Stimulated activated CD8-positive, alpha-beta memory T cell treated with anti-CD3 and anti-CD28 coated beads, Interleukin-15, amount 100 ng/mL, for 48 hours (primary cell): Measurements from ENCODE around the gene COL4A2.
"Not testable (repeated sequence)": the region's sequence is repeated elsewhere in the genome, so short reads cannot be mapped to it uniquely, and the experiment has no call there.

Experiments
- DNase-seq, 2 donors: peaks; one replicate each; pipeline ENCODE4 v3.0.0-alpha.2; 2020; ENCODE audit warnings: low read depth in 2 of 2

Gene COL4A2

DNA sequence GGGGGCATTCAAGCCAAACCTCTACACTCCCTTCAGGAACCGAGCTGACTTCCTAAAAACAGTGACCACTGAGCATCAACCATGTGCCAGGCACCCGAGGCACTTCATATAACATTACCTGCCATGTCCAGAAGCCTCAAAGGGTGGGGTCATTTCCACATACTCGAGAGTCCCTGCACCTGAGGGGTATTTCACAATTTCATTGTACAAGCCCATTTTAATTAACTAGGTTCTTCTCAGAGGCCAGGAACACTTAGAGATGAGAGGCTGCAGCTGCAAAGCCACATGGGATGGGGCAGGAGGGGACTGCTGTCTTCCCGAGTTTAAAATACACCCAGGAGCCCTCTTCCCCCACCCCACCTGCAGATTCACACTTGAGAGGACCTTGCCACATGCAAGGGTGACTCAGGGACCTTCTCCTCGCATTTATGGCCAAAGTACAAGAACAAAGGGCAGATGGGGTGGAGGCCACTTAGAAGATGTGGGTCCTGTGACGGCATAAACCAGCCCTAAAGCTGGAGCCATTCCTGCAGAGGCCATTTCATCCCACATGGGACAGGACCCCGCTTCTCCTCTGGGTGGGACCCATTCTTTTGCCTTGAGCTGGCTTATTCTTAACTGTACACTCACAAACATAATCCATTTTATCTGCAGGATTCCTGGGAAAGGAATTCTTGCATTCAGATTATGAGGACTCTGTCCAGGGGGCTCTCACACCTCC lies 210.6 kb downstream of the COL4A2 start:
- no peak for DNase-seq

DNA sequence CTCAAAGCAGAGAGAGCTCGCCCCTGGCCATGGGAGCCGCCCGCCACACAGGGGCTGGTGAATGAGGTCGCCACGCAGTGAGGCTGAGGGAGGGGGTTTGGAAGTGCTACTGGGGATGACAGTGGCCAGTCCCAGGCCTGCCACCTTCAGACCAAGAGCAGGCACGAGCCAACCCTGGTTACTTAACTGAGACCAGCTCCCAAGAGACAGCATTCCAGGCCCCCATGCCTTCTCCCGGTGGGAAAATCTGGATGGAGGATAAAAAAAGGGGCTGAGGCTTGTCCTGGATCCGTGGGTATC lies 211.1 kb downstream of the COL4A2 start:
- no peak for DNase-seq

DNA sequence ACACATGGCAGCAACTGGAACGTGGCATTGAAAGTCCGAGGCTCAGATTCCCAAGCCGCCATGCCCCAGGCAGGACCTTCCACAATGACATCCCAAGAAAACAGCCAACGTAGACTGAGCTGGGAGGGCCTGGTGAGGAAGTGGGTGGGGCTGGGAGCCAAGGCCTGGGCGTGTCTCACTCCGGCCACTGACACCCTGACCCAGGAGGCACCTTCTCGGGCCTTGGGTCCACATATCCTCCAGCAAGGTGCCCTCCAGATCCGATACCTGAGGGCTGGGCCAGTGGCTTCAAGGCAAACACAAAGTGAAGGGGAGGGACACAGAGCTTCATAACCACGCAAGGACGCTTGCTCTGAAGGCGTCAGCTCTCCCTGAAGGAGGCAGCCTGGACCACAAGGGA lies 211.5 kb downstream of the COL4A2 start:
- no peak for DNase-seq

DNA sequence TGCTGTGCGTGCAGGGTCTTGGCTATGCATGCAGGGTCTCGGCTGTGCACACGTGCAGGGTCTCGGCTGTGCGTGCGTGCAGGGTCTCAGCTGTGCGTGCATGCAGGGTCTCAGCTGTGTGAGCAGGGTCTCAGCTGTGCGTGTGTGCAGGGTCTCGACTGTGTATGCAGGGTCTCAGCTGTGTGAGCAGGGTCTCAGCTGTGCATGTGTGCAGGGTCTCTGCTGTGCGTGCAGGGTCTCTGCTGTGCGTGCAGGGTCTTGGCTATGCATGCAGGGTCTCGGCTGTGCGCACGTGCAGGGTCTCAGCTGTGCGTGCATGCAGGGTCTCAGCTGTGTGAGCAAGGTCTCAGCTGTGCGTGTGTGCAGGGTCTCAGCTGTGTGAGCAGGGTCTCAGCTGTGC lies 212.0 kb downstream of the COL4A2 start:
- DNase-seq = no peak

DNA sequence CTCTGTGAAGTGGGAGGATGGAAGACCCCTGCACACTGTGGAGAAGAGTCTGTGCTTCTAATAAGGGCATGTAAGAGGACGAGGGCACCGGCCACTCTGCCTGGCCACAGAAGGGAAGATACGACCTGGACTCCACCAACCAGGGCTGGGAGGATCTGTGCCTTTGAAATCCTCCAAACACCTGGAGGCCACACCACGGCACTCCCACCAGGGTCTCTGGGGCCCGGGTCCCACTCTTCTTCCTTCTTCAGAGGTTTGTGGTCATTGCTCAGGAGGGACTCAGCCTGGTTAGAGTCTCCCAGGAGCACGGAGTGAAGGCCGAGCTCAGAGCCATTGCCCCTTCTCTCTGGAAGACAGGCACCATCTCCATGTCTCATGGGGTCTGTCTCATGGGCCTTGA lies 212.4 kb downstream of the COL4A2 start:
- no peak for DNase-seq

DNA sequence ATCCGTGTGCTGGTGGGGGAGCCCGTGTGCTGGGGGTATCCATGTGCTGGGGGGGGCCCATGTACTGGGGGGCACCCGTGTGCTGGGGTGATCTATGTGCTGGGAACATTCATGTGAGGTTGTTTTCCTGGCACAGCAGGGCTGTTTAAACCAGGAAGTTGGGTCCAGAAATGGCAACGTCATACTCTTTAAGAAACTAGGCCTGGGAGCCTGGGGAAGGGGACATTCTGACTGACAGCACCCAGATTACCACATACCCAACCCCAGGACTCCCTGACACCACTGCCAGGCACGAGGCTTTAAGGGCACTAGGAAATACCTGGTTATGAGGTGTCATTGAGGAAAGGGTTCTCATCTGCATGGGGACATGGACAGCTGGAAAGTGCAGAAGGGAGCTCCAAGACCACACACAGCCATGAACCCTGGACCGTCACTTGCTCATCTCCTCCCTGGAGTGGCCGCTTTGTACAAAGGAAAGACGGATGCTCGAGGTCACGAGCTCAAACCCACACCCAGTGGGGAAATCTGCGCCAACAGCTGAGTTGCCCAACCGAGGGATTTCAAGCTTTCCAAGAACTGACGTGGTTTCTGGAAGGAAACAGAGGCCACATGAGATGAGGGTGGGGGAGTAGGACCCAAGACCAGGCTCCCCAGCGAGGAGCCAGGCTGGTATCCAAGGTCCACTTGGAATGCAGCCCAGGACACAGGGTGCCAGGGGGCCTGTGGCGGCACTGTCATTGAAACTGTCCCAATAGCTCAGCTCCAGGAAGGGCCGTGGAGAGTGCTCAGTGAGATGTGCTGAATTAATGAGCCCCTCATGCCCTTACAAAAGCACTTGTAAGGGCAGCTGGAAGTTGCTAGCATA lies 213.6 kb downstream of the COL4A2 start:
- no peak for DNase-seq

DNA sequence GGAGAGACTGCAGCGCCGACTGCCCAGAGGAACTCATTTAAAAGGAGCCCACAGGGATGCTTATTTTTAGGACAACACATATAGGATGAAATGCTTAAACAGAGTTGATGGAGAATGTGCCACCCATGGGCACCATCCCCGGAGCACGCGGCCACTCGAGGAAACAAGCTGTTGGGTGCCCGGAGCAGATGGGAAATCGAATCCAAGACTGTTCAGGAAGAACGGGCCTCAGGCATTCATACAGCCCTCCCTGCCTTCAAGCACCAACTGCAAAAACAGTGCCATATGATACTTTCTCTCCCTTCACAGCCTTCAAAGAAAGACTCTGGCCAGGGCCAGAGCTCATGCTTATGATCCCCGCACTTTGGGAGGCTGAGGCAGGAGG lies 214.2 kb downstream of the COL4A2 start:
- DNase-seq = no peak

DNA sequence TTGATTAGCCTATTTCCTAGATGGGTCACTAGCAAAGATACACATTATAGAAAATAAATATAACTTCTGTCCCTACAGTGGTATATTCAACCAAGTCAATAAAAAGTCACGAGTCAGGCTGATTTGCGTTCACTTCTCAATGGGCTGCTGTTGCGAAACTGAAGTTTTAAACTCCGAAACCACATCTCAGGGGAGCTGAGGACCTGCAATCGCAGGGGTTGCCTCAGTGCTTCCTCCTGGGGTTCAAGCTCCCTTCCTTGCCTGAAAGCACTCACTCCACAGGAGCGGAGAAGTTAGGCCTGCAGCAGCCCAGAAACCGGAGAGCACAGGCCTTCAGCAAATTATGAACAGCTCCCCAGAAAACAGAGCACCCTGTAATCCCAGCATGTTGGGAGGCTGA lies 214.9 kb downstream of the COL4A2 start:
- no peak for DNase-seq

DNA sequence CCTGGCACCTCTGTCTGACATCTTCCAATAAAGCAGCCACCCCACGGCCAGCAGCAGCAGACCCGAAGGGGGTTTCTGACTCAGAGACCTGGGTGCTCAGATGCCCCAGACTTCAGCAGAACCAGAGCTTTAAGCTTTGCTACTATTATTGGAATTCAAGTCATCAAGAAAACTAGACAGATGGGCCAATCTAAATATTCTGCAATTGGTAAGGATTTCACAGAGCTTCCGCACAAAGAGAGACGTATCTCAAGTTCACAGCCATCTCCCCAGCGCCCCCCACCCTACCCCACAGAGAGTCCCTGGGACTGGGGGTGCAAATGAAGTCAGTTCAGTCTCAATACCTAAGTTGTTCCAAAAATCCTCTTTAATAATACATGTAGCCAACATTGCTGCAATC lies 215.6 kb downstream of the COL4A2 start:
- no peak for DNase-seq

DNA sequence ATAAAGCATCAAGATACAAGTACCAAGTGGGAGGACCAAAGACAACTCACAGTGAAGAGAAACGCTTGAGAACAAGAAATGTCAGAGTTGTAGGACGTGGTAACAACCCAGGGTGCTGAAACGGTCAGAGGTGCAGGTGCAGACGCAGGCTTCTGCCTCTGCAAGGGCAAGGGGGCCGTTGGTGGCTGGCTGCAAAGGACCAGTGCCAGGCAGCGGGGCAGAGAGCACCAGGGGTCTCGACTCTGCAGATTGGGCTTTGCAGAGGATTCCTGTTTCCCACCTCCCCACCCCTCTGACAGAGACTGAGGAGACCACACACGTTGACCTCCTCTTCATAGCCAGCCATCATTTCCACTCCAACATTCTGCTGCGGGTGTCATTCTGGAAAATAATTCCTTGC lies 216.1 kb downstream of the COL4A2 start:
- no peak for DNase-seq

DNA sequence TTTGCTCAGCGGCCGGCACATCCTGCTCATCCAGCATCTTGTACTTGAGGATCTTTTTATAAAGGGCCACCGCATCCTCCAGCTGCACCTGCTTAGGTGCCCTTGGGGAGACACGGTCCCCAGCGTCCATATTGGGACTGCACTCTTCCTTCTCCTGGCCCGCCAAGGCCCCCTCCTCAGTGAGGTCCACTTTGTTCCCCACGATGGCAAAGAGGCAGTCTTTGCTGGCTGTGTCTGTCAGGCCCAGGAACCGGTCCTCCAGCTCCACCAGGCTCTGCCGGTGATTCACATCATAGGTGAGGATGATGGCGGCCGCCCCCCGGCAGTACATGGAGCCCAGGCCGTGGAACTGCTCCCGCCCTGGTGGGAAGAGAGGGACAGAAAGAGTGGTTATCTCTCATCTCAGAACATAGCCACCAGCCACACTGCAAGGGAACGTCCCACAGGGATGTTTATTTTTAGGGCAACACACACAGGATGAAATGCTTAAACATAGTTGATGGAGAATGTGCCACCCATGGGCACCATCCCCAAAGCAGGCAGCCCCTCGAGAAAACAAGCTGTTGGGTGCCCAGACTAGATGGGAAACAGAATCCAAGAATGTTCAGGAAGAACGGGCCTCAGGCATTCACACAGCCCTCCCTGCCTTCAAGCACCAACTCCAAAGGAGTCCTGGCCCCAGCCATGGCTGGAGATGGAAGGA lies 216.9 kb downstream of the COL4A2 start:
- DNase-seq = no peak

DNA sequence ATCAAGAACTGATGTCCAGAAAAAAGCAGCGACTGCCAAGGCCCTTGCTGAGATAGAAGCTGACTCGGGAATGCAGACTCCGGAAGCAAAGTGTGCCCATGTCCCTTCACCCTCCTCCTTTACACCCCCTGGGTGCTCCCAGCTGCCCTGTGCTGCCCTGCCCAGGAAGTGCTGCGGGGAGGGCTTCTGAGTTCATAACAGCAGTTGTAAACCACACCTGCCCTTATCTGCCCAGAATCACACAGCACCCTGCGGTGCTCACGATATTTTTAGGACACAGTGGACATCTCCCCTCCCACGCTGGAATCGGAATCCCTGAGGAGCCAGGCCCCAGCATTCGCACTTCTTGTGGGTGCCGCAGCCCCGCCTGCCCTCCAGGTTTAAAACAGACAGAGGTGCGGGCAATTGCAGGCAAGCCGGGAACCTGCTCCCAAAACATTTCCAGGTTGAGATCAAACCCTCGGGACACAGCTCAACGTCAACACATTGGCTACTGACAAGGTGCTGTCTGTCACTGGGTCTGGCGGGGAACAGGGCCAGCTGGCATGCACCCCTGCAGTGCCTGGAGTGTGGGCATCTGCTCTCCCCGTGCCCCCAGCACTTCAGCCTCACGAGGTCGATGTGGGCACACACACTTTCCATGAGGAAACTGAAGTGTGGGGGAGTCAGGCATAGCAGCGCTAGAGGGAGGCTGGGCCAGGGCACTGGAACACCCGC lies 217.6 kb downstream of the COL4A2 start:
- no peak for DNase-seq

DNA sequence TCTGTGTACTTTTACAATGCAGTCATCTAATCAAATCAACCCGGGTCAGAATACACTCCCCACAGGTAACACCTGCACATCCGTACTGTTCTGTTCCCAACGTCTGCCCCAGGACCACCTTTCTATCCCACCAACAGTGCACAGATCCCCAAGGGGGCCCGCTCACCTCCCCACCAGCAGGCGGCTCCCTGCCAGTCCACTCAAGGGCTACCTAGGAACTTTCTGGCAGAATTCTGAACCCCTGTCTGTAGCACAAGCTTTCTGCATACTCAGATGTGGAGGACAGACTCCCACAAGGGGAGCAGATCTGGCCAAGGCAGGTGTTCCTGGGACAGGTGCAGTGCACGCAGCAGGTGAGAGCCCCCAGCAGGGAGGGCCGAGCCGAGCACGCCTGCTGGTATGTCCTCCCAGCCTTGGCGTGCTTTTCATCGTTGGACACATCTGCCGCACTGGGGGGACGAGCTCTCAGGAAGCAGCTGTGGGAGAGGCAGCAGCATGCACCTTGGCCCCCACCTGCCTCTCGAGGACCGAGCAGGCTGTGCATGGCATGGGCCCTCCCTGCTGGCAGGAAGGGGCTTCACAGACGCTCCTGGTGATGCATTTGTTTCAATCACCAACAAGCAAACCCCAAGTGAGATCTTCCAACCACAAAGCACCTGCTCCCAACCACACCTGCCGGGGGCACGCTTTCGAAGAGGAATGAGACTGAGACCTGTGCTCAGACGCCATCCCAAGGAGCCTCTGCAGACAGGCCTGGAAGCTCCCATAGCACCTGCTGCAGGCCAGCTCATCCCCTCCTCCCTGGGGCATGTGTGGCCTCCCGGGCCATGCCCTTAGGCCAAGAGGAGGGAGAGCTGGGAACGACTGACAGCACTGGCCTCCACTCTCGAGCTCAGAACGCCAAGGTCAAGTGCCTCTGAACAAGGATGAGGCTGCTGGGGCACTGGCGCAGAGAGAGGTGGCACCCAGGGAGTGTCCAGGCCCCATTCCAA lies 218.5 kb downstream of the COL4A2 start:
- DNase-seq = no peak

DNA sequence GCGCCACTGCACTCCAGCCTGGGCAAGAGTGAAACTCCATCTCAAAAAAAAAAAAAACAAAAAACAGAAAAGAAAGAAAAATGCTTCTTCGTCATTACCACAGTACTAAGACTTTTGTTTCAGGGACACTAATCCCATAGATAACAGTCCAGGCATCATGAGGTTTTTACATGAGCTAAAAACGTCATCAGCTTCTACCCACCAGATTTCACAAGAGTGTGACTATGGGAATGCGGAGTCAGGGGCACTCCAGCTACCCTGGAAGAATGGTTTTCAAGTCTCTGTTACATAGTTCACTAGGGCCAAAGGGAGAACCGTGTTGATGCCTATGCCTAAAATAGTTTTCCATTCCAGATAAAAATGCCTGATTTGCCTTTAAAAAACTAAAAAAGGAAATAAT lies 221.3 kb downstream of the COL4A2 start:
- DNase-seq = no peak

DNA sequence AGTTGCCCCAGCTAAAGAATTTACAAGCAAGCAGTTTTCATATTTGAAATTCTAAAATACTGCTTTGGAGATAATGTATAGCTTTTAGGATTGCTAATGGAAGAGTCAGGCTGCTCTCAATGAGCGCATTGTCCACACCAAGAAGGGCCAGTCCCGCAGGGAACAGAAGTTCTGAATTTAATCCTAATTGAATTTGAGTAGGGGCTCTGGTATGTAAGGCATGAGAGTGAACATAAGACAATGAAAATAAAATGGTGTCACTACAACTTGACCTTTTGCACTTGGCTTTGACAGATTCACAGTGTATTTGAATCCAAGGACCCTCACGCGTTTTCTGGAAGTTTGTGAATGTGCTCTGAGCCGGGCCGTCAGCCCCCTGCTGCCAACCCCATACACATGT lies 221.8 kb downstream of the COL4A2 start:
- no peak for DNase-seq

DNA sequence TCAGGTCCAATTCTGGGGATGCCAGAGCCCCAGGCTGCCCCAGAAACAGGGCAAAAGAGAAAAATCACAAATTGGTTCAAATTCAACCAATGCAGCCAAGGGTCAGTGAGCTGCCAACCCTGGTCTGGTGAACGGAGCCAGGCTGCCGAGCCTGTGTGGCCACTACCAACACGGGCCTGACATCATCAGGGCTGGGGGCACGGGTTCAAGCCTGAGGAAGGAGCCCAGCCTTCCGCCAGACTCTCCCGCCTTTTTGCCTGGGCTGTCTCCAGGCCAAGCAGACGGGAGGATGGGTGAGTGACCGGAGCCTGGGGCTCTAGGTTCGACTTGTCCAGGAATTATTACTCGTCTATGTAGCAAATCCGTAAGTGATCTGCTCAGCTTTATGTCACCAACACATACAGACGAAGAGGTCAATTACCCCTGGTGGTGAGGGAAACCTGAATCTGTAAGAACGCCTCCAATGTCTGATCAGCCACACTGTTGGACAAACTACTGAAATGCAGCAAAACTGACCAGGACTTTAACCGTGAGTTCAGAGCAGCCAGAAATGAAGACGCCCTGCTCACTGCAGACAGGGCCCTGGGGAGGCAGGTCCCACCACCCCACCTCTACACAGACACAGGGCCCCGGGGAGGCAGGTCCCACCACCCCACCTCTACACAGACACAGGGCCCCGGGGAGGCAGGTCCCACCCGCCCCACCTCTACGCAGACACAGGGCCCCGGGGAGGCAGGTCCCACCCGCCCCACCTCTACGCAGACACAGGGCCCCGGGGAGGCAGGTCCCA lies 222.6 kb downstream of the COL4A2 start:
- no peak for DNase-seq

DNA sequence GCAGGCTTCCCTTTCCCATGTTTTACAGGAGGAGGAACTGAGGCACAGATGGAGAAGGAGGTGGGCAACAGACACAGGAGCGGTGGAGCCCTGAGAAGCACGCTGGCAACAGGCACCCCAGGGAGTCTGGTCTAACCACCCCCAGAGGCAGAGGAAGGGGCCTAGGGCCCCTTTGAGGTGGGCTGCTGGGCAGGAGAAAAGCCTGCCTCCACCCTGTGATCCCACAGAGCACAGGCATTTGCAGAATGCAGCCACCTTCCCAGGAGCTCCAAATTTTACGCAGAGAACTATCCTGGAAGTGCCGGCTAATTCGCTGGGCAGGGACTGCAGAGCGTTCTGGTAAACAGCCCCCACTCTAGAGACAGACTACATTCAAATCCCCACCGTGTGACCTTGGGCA lies 224.0 kb downstream of the COL4A2 start:
- no peak for DNase-seq

DNA sequence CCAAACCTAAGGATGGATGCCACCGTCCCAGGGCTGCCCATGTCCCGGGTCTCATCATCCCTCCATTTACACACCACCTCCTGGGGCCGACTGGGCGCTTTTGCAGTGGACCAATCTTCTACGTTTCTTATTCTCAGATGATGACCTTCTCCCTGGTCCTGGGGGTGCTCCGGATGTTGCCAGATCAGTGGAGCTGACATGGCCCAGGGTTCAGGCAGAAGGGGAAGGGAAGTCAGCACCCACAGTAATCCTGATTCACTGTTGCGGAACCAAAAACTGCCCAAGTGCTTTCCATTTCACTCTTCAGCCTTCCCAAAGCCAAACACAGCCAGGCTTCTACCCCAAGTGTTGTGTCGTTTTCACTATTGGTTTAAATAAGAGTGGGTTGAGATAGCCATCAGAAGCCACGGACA lies 224.6 kb downstream of the COL4A2 start:
- DNase-seq = no peak

DNA sequence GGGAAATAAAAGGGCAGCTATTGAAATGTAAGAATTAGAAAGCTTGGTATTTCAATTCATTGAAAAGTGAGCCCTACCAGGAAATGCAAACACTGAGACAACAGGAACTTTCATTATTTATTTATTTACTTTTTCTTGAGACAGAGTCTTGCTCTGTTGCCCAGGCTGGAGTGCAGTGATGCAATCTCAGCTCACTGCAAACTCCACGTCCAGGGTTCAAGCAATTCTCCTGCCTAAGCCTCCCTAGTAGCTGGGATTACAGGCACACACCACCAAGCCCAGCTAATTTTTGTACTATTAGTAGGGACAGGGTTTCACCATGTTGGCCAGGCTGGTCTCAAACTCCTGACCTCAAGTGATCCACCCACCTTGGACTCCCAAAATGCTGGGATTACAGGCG lies 225.2 kb downstream of the COL4A2 start:
- DNase-seq = not testable (repeated sequence)
